RKO (cell line): ENCODE results near the gene LCN12.
A peak's percentile ranks its signal among the peaks of the same experiment; 100 is the strongest.

Experiments used
- DNase-seq: peaks from one replicate; pipeline ENCODE4 v3.0.0-alpha.2; 2016; ENCODE audit warnings: low spot score

LCN12 gene

DNA sequence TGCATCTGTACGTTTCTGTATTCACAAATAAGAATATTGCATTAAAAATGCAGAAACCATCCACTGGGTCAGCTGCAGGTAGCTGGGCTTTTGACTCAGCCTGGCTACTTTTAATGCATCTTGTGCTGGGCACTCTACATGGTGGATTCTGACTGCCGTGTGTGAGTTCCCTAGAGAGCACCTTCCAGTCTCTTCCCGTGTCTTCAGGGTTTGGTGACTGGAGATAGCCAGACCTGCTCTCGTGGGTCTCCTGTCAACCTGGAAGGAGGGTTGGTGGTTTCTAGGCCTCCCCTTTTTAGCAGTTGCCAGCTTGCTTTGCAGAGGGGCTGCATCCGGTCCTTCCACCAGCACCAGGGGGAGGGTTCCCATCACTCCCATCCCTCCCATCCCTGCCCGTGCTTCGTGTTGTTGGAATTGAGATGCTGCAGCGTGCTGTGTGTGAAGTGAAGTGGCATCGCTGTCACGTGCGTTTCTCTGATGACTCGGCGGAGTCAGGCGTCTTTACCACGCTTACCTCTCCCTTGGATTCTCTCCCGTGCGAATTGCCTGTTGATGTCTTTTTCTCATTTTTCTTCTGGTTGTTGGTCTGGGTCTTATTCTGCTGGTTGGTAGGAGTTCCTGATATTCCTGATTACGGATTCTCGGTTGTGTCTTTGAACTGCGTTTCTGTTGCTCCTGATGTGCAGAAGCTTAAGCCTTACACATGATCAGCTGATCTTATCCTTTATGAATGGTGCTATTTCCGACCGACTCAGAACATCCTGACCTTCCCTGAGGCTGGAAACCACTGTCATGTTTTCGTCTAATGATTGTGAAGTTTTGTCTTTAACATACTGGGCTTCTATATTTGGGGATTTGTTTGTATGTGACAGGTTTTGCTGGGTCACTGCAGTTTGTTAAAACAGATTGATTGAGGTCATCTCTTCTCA is 24.5 kb upstream of the LCN12 start:
- DNase-seq: no peak

DNA sequence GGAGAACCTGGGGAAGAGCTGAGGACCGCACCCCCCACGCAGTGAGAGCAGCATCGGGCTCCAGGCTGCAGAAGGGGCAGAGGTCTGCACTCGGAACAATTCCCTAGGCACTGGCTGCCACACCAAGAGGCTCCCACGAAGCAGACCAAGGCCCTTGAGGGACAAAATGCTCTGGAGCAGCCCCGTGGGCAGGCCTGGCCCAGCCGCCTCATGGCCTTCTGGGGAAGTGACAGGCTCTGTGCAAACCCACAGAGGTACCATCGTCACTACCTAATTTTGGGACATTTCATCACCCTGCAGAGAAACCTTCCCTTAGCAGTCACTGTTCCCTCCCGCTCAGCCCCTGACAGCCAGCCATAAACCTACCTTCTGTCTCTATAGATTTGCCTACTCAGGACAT is 23.5 kb upstream of the LCN12 start:
- no peak for DNase-seq

DNA sequence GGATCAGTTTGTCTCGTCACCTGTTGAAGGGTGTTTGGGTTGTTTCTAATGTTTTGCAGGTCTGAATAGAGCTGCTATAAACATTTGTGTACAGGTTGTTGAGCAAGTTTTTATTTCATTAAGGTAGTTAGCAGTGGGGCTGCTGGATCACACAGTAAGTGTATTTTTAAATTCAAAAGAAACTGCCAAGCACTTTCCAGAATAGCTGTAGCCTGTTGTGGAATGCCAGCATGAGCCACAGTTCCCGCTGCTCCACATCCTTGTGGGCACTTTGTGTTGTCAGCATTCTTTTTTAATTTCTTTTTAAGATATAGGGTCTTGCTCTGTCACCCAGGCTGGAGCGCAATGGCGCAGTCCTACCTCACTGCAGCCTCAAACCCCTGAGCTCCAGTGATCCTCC is 22.1 kb upstream of the LCN12 start:
- DNase-seq: no peak

DNA sequence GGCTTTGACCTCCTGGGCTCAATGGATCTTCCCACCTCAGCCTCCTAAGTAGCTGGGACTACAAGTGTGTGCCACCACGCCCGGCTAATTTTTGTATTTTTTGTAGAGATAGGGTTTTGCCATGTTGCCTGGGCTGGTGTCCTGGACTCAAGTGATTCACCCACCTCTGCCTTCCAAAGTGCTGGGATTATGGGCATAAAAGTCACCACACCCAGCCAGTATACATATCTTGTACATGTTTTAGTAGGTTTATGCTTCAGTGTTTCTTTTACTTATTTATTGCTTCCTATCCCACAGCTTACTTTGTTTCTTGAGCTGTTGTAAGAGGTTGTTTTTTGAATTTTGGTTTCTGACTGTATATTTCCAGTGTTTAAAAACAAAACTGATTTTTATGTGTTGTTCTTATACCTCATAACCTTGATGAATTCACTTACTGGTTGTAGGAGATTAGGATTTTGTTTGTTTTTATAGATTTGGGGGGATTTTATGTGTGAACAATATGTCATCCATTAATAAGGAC is 20.4 kb upstream of the LCN12 start:
- DNase-seq: no peak

DNA sequence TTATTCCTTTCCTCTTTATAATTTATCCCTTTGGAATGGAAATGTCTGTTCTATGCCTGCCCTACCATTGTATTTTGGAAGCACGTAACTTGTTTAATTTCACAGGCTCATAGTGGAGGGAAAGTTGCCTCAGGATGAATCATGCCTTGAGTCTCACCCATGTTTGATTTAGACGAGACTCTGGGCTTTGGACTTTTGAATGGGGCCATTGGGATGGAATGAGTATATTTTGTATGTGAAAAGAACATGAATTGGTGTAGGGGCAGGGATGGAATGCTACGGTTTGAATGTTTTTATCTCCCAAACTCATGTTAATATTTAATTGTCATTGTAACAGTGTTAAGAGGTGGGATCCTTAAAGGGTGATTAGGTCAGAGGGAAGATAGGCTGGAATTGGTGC is 17.8 kb upstream of the LCN12 start:
- DNase-seq: no peak

DNA sequence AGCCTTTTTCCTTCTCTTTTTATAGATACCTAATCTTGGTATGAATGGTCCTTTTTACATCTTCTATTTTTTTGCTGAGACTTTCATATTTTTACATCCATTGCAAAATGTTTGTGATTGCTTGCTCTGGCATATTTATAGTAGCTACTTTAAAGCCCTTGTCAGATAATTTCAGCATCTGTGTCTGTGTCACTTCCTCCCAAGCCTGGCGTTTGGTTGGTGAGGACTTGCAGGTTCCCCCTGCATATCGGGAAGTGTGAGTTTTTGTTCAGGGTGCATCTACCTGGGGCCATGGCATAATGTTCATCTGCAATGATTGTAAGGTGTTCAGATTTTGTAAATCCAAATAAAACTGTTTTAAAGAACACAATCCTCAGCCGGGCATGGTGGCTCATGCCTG is 16.4 kb upstream of the LCN12 start:
- DNase-seq: no peak

DNA sequence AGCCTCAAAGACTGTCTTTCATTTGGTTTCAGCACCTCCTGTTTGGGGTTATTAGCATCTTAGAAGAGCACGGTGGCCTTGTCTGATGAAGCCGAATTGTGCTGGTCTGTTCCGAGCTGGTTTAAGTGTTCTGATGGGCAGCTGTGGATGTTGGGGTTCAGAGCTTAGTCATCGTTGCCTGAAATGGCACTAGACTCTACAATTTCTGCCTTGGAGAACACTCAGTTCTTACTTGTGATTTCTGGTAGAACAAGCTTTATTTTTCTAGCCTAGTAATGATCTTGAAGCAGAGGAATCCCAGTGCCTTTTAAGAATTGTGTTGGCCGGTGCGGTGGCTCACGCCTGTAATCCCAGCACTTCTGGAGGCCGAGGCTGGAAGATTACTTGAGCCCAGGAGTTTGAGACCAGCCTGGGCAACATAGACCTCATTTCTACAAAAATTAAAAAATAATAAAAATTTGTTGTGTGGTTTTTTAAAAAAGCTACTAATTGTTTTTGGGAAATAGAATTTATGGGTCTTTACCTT is 15.4 kb upstream of the LCN12 start:
- no peak for DNase-seq

DNA sequence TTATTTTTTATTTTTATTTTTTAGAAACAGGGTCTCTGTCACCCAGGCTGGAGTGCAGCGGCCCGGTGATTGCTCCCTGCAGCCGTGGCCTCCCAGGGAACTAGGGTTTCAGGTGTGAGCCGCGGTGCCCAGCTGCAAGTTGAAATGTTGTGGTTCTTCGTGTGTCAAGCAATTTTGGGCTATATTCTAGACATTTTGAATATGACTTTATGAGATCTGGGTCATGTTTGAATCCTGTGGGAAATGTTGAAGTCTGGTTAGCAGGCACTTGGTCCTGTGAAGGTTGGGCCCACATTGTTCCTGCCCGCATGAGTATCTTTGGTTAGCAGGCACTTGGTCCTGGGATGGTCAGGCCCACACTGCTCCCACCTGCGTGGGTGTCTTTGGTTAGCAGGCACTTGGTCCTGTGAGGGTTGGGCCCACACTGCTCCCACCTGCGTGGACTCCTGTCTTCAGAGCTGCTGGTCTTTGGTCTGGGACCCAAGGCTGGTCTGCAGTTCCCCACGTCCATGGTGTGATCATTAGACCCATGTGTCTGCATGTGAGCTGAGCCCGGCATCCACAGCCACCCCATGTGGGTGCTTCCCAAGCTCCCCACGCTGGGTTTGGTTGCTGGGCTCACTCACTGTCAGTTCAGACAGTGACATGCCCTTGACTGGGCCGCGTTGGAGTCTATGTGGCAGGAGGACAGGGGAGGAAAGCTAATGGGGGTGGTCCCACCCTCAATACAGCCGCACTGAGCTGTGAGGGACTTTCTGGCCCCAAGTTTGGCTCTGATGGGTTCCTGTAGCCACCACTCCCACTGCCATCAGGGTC is 14.7 kb upstream of the LCN12 start:
- DNase-seq: no peak

DNA sequence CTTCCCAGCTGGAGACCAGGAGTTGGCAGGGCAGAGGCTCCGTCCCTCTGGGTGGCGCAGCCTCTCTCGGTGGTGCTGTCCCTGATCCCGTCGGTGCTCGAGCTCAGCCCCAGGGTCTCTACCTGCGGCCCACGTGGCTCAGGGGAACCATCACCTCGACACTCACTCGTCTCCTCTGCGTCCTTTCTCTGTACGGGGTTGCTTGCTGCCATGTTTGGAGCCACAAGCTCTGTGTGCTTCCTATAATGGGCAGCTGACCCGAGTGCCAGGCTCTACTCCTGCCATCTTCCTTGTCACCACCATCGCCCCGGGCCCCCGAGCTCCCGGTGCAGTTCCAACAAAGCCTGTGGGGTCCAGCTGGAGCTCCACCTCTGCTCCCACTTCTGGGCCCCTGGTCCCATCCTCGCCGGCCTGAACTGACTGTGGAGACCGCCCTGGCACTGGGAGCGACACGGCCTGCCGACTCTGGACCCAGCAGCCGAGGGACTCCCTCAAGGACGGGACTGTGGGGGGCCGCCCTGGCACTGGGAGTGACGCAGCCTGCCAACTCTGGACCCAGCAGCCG is 12.6 kb upstream of the LCN12 start:
- no peak for DNase-seq

DNA sequence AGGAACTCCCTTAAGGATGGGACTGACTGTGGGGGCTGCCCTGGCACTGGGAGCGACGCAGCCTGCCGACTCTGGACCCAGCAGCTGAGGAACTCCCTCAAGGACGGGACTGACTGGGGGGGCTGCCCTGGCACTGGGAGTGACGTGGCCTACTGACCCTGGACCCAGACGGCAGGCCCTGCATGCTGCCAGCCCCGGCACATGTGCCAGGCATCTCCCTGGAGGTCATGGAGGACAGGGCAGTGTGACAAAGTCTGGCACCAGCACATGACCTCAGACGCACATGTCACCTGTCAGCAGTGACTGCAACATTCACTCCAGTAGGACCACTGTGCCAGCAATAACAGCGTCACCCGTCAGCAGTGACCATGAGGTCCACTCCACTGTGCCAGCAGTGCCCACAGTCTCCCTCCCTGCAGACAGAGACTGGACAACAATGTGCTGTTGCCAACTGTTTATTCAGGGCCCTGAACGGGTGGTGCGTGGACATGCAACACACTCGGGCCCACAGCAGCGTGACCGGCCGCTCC is 12.0 kb upstream of the LCN12 start:
- DNase-seq: no peak

DNA sequence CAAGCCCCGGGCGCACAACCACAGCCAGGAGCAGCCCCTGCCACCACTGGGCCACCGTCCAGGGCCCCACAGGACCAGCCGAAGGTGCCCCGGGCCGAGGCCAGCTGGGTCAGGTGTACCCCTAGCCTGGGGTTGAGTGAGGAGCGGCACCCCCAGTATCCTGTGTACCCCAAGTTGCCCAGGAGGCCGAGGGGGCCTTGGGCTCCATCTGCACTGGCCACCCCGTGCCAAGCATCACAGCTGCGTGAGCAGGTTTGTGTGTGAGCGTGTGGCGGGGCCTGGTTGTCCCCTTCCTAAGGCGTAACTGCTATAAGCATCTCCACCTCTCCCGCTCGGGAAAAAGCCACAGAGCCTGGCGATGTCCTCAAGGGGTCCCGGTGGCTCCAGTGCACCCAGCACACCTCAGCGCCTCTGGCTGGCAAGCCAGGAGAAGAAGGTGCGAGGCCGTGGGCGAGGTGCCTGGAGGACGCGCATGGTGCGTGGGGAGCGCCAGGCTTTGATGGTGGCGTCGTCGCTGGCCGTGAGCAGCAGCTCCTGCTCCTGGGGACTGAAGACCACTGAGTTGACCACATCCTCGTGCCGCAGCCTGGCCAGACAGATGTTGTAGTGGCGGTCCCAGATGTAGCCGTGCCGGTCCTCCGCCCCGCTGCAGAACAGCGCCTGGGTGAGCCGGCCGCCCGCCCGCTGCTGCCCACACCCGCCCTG is 11.4 kb upstream of the LCN12 start:
- DNase-seq: no peak

DNA sequence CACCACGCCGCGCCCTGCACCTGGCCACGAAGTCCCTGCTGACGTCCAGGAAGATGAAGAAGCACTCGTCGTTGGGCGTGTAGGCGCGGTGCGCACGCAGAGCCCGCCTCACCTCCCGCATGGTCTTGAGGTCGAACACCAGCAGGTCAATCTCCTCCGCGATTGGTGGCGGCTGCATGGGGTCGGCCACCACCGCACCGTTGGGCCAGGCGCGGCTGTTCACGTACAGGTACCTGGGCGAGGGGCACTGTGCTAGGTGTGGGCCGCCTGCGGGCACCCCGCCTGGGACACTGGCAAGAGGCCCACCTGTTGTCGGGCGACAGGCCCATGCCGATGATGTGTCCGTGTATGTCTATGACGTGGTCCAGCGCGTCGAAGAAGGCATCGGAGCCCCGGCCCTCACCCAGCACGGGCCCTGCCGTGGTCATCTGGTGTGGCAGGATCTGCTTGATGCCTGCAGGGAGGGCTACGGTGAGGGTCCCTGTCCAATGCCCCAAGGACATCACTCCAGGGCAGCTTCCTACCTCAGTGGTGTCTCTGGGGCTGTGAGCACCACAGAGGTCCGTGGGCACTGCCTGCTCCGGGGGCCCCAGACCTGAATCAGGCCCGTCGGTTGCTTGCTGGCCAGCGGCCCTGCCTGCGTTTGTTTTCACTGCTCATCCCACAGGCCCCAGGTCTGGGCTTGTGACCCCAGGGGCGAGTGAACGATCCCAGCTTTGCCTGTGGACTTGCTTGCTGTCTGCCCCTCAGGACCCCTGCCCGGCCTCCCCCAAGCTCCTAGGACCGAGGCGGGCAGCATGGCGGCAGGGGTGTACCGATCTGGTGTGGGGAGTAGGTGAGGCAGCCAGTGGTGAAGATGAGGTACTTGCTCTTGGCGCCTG is 10.6 kb upstream of the LCN12 start:
- DNase-seq: no peak

DNA sequence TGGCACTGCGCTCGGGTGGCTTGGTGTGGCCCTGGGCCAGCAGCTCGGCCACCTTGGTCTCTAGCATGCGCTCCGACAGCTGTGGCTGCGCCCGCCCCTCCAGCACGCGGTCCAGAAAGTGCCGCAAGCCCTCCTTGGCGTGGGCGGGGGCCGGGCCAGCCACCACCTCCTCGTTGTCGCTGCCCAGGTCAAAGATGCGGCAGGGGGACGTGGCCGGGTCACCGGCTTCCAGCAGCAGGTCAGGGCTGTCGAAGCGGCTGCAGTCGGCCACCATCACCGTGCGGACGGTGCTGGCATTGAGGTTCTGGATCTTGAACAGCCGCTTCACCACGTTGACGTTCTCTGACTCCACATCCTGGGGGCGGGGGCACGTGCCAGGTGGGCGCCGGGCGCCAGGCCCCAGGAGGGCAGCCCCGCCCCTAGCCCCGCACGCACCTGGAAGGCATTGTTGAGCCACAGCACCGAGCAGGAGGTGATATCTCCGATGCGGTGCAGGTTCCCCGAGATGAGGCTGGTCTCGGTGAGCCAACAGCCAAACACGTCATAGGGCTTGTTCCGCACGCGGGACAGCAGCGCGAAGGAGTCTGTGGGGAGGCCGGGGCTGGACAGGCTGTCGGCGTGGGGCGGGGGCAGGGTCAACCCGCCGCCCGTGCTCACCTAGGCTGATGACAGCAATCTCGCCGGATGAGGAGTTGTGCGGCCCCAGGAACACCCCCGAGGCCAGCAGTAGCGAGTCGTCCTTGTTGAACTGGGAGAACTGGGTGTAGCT is 9.8 kb upstream of the LCN12 start:
- DNase-seq: no peak

DNA sequence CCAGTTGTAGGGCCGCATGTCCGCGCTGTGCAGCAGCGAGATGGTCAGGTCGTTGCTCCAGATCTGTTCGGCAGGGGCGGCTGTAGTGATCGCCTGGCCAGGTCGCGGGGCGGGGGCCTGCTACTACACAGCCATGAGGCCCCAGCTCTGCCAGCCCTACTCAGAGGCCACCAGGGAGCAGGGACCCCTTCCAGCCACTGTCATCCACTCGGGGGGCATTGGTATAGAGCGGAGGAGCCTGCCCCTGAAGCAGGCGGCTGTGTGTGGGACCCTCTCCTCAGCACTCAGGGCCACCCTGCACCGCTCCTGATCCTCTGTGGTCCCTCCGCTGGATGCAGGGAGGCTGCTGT is 9.2 kb upstream of the LCN12 start:
- no peak for DNase-seq

DNA sequence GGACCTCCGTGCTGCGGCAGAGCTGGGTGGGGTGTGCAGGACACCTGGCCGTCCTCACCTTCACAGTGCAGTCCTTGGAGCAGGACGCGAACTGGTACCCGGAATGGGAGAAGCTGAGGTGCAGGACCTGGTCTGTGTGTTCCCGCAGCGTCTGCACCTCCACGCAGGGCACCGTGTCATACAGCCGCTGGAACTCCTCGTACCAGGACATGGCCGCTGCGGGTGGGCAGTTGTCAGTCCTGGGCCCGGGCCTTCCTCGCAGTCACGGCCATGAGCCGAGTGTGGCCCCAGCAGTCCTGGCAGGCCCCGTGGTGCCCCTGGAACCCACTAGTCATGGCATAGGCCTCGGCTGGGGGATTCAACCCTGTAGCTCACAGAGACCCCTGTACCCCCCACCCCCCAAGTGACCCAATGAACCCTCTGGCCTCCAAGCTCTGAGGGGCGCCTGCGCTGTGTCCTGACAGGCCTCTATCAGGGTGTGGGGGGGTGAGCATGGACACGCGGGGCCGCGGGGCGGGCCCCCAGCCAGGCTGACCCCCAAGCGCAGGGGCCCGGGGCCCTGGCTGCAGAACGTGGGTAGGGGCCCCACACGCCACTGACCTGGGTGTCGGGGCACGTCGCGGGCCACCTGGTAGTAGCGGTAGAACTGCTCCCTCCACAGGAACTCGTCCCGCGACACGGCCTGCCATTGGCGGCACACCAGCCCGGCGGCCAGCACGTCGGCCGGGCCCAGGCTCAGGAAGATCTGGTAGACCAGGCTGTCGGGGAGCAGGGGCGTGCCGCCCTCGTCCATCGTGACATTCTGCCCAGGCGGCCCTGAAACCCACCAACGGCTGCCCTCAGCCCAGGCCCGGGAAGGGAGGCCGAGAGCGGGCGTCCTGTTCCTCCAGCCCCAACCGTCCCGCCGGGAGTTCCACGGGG is 8.5 kb upstream of the LCN12 start:
- peak; percentile 76 for DNase-seq

DNA sequence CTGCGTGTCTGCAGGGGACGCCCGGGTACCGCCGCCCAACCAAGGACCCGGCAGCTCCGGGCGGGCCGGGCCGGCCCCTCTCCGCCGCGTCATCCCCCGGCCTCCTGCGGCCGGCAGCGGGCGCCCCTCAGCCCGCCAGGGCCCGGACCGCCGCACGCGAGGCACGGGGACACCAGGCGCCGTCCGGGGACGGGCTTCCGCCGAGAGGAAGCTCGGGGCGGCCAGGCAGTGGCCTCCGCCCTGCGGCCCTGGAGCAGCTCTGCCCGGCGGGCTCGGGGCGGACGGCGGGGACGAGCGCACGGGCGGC is 7.9 kb upstream of the LCN12 start:
- DNase-seq: peak; percentile 73

DNA sequence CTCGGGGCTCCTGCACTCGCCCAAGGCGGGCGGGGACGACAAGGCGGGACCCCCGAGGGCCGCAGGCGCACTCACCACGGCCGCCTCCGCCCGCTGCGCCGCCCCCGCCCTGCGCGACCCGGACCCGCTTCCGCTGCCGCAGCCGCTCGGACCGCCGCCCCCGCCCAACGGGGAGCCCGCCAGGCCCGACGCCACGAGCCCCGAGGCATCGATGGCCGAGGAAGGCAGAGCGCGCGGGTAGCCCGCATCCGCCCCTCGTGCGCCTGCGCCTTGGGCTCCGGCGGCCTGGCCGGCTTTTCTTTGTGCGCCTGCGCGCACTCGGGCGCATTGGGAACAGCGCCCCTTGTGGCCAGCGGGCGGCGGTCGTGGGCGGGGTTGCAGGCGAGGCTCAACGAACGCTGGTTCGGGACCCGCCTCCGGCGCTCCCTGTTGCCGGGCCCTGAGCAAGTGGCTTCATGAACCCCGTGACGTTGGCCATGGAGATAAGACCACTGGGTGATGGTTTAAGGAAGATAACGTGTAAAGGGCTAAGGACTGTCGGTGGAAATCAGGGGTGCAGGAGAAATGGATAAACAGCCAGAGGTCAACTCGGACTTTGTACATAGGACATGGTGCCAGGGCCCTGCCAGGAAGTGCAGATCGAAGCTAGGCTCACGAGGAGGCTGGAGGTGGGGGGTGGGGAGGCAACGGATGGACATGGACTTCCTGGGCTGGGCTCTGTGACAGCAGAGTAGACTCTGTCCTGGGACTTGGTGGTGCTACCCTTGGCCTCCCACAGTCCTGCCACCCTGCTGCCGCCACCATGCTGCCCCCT is 7.3 kb upstream of the LCN12 start, which contains the start of the genes C8G and FBXW5:
Gene C8G, plus strand, starts transcription at position 725 of the 814 bp plus-strand sequence. Its CDS starts 78 bp downstream, at position 803.
Gene FBXW5, minus strand, starts transcription at position 220 of the 814 bp plus-strand sequence. CDS start 655 bp downstream, outside the sequence.
- peak; percentile 98 for DNase-seq
